ENCODE results near the gene CDK2AP2. TPM values are rescaled to one million over a fixed set of nuclear protein-coding genes. Genes with fewer than 3 reads are reported as not detected.
A peak's percentile ranks its signal among the peaks of the same experiment; 100 is the strongest.

CDK2AP2 gene
- total and polyA plus RNA-seq, 10 of the 15 experiments (the other 5 are each of a cell fraction or from before 2014, with no cell fraction given), result 8.0 to 177 (median 40.9) TPM

- peaks cover 1 to 14% of the 10 kb centered on the region in 2 experiments; a peak in 3 of 4 replicates for H3K36me3 ChIP-seq (ENCODE audit: control insufficient read depth in 2 of 2, insufficient read depth in 2 of 2, low read length in 1 of 2)
- H2AFZ ChIP-seq (ENCODE audit: control insufficient read depth, low read depth, low read length), result no peak overlapping the region
- BruUV-seq (replicated peaks), result no TSS peak
- H3K4me1 ChIP-seq (ENCODE audit: control insufficient read depth, insufficient read depth, low read length), result no peaks in the 10 kb centered on the region
- 96% methylated on average over 16 of the region's 16 CpGs for WGBS (ENCODE audit: insufficient coverage, insufficient replicate concordance, low lambda C conversion rate, missing lambda C conversion rate)
- ChIA-PET RAD21 (ENCODE audit: unreplicated experiment) (interaction anchor here (0.8 kb wide), 1 partner anchor 141 kb away, joined by 3 read pairs; no protein-coding TSS in a partner anchor), POLR2A (no interaction called here), CTCF (no interaction called here), SMC1A (ENCODE audit: uncharacterized antibody, unreplicated experiment) (no interaction called here)
- TF ChIP-seq TCF3 (IDR thresholded peaks at IDR 0.05; ENCODE audit: borderline replicate concordance, insufficient read depth, low read depth, low read length) (no peak), MAX (IDR thresholded peaks at IDR 0.05; ENCODE audit: low read depth, low read length) (no peak)
- intact Hi-C loops (cut with micrococcal nuclease; ENCODE audit: unreplicated experiment), result no loop called here
- no peak overlapping the region for H3K27ac ChIP-seq (ENCODE audit: control insufficient read depth, insufficient read depth)
- H3K9me3 ChIP-seq (replicated peaks; ENCODE audit: control insufficient read depth, insufficient read depth, low read length), result no peaks in the 10 kb centered on the region
- H3K4me2 ChIP-seq (ENCODE audit: control insufficient read depth, insufficient read depth), result no peak overlapping the region
- no peak for ATAC-seq
- H3K4me3 ChIP-seq, result no peak overlapping the region
- no peaks in the 10 kb centered on the region for H3K79me2 ChIP-seq (ENCODE audit: control insufficient read depth, insufficient read depth, low read length)
- no peaks in the 10 kb centered on the region; the same call in 1 of the 2 replicates for H4K20me1 ChIP-seq (ENCODE audit: control insufficient read depth, insufficient read depth)
- H3K27me3 ChIP-seq (replicated peaks in 1 of 2; ENCODE audit: control insufficient read depth in 2 of 2, insufficient read depth in 2 of 2, low read length in 1 of 2), result no peaks in the 10 kb centered on the region
- in situ Hi-C loops (cut with MboI), result no loop called here
- DNase-seq (ENCODE audit: low read depth, low spot score), result no peak
- H3K9ac ChIP-seq (ENCODE audit: control insufficient read depth, insufficient read depth, low read length), result no peak overlapping the region
- no peak for FAIRE-seq
Observed at GRCh38 chr11:67495234-67496005, 12.5 kb downstream of the CDK2AP2 start.

- DNase-seq (ENCODE audit: low read depth, low spot score) (no peak), ATAC-seq (no peak), FAIRE-seq (no peak)
- BruUV-seq (replicated peaks), result no TSS peak
- ChIA-PET SMC1A (ENCODE audit: uncharacterized antibody, unreplicated experiment) (no interaction called here), CTCF (no interaction called here), POLR2A (no interaction called here), RAD21 (ENCODE audit: unreplicated experiment) (interaction anchor here (0.8 kb wide), 1 partner anchor 140 kb away, joined by 3 read pairs; no protein-coding TSS in a partner anchor)
- Histone ChIP-seq H3K27ac (ENCODE audit: control insufficient read depth, insufficient read depth) (no peak overlapping the region), H3K4me2 (ENCODE audit: control insufficient read depth, insufficient read depth) (no peak overlapping the region), H4K20me1 (ENCODE audit: control insufficient read depth, insufficient read depth) (no peaks in the 10 kb centered on the region; the same call in 1 of the 2 replicates), H2AFZ (ENCODE audit: control insufficient read depth, low read depth, low read length) (no peak overlapping the region), H3K79me2 (ENCODE audit: control insufficient read depth, insufficient read depth, low read length) (no peaks in the 10 kb centered on the region), H3K27me3 (replicated peaks in 1 of 2; ENCODE audit: control insufficient read depth in 2 of 2, insufficient read depth in 2 of 2, low read length in 1 of 2) (no peaks in the 10 kb centered on the region), H3K4me1 (ENCODE audit: control insufficient read depth, insufficient read depth, low read length) (no peaks in the 10 kb centered on the region), H3K36me3 (ENCODE audit: control insufficient read depth in 2 of 2, insufficient read depth in 2 of 2, low read length in 1 of 2) (peaks cover 4 to 21% of the 10 kb centered on the region in 2 experiments; a peak in 3 of 4 replicates), H3K4me3 (no peak overlapping the region), H3K9ac (ENCODE audit: control insufficient read depth, insufficient read depth, low read length) (no peak overlapping the region), H3K9me3 (replicated peaks; ENCODE audit: control insufficient read depth, insufficient read depth, low read length) (no peaks in the 10 kb centered on the region)
- 95% methylated on average over 43 of the region's 59 CpGs for WGBS (ENCODE audit: insufficient coverage, insufficient replicate concordance, low lambda C conversion rate, missing lambda C conversion rate)
- intact Hi-C loops (cut with micrococcal nuclease; ENCODE audit: unreplicated experiment) (no loop called here), in situ Hi-C loops (cut with MboI) (no loop called here)
- 0 out of 2 replicates have a peak, but pooled peaks have one; percentile 8 for TF ChIP-seq POLR2A (IDR thresholded peaks at IDR 0.05; ENCODE audit: low read depth, low read length)
- no peak for TF ChIP-seq YBX1 (IDR thresholded peaks at IDR 0.05)
Observed at GRCh38 chr11:67494371-67495233, 13.4 kb downstream of the CDK2AP2 start.

Data from GM12878 (cell line).